NCI-H2227 (cell line): Measurements from ENCODE around the gene ARMH4.
A peak's percentile ranks its signal among the peaks of the same experiment; 100 is the strongest.

Experiments
- DNase-seq: peaks from one replicate; lab custom pipeline; 2025; ENCODE audit not compliant: unreplicated experiment; lab: John Stamatoyannopoulos, UW

Gene ARMH4

GRCh38 chr14:58152014-58152857, at the start of gene ARMH4:
Gene ARMH4, minus strand, starts transcription at chr14:58152213. Its CDS starts 12,855 bp downstream, at chr14:58139358.
- DNase-seq = peak; percentile 91

- DNase-seq = no peak
These were observed 48.8 kb upstream of the ARMH4 start for GRCh38 chr14:58200846-58201245.

- DNase-seq = no peak
These were observed 48.4 kb upstream of the ARMH4 start for GRCh38 chr14:58200480-58200841.

GRCh38 chr14:58199726-58200479, 47.9 kb upstream of the ARMH4 start, which contains the start of gene ACTR10:
Gene ACTR10, plus strand, starts transcription at chr14:58200149. Its CDS starts 69 bp downstream, at chr14:58200218.
- DNase-seq = peak; percentile 90

GRCh38 chr14:58198086-58198485, 46.1 kb upstream of the ARMH4 start:
- no peak for DNase-seq

GRCh38 chr14:58196198-58196597, 44.2 kb upstream of the ARMH4 start:
- DNase-seq = no peak

- no peak for DNase-seq
These were observed 41.5 kb upstream of the ARMH4 start for GRCh38 chr14:58193542-58193941.

GRCh38 chr14:58191763-58192601, 40.0 kb upstream of the ARMH4 start:
- no peak for DNase-seq

- no peak for DNase-seq
These were observed 37.2 kb upstream of the ARMH4 start for GRCh38 chr14:58189176-58189575.

- DNase-seq = no peak
These were observed 25.1 kb upstream of the ARMH4 start for GRCh38 chr14:58177125-58177524.

- peak; percentile 82 for DNase-seq
These were observed 19.1 kb upstream of the ARMH4 start for GRCh38 chr14:58171090-58171489.

- no peak for DNase-seq
These were observed 15.9 kb upstream of the ARMH4 start for GRCh38 chr14:58167891-58168290.

- no peak for DNase-seq
These were observed 15.0 kb upstream of the ARMH4 start for GRCh38 chr14:58167057-58167456.

- DNase-seq = peak; percentile 83
These were observed 14.3 kb upstream of the ARMH4 start for GRCh38 chr14:58166005-58166983.

GRCh38 chr14:58160561-58160960, 8.5 kb upstream of the ARMH4 start:
- no peak for DNase-seq

GRCh38 chr14:58151133-58152013, 640 bp downstream of the ARMH4 start:
- DNase-seq = peak; percentile 44

- no peak for DNase-seq
These were observed 1.7 kb downstream of the ARMH4 start for GRCh38 chr14:58150243-58150805.

- DNase-seq = no peak
These were observed 2.8 kb downstream of the ARMH4 start for GRCh38 chr14:58149196-58149595.

- DNase-seq = no peak
These were observed 5.6 kb downstream of the ARMH4 start for GRCh38 chr14:58146399-58146798.
